Panc1 (cell line): ENCODE results near the gene PRTN3. TPM values are rescaled to one million over a fixed set of nuclear protein-coding genes. Genes with fewer than 3 reads are reported as not detected.
"Not testable (repeated sequence)": the region's sequence is repeated elsewhere in the genome, so short reads cannot be mapped to it uniquely, and the experiment has no call there.

Experiments used
- ATAC-seq: fragments of 200-7000 bp; cut with Tn5 transposase; 2 replicates; pipeline ENCODE4 v1.9.1; 2020; ENCODE audit warnings: mild to moderate bottlenecking, moderate library complexity
- BruUV-seq: library from RNA; stranded (reverse); fragments of 400-500 nt; replicated peaks from 2 replicates; lab custom pipeline; 2021; lab: Mats Ljungman, UMichigan
- CTCF ChIA-PET: fragments of 300-600 bp; sonication (Branson Sonifier 250); formaldehyde crosslinking; loops from one replicate; lab custom pipeline; 2022; ENCODE audit warnings: antibody characterized with exemption; lab: Charles Lee
- POLR2A ChIA-PET: fragments of 300-600 bp; sonication (Branson Sonifier 250); formaldehyde crosslinking; loops from one replicate; lab custom pipeline; 2022; ENCODE audit warnings: antibody characterized with exemption; lab: Charles Lee
- DNase-seq: peaks from one replicate; pipeline ENCODE4 v3.0.0-alpha.2; 2010; ENCODE audit warnings: low read depth, low spot score
- H3K27ac ChIP-seq: 2 replicates; pipeline ENCODE4 v1.5.1; 2011; ENCODE audit warnings: mild to moderate bottlenecking, low read length, inconsistent platforms
- H3K27me3 ChIP-seq: fragments of 200-500 bp; sonication (Bioruptor generic); 2 replicates; pipeline ENCODE4 v1.6.0; 2014; ENCODE audit warnings: low read length, inconsistent platforms; ENCODE audit not compliant: control insufficient read depth, insufficient read depth
- H3K36me3 ChIP-seq: fragments of 200-500 bp; sonication (Bioruptor generic); 2 replicates; pipeline ENCODE4 v1.5.1; 2014; ENCODE audit warnings: inconsistent platforms, mild to moderate bottlenecking, low read length, moderate library complexity; ENCODE audit not compliant: control insufficient read depth, insufficient read depth
- H3K4me1 ChIP-seq: 2 replicates; pipeline ENCODE4 v1.5.1; 2011; ENCODE audit warnings: inconsistent platforms, mild to moderate bottlenecking, low read length, moderate library complexity; ENCODE audit not compliant: control insufficient read depth, insufficient read depth
- H3K4me3 ChIP-seq, 2 experiments: 2 replicates each; pipeline ENCODE4 v1.5.1; 2011 to 2012; ENCODE audit warnings: low read depth in 2 of 2, low read length in 2 of 2, mild to moderate bottlenecking in 2 of 2, inconsistent platforms in 1 of 2, moderate library complexity in 1 of 2
- H3K9me3 ChIP-seq: fragments of 200-500 bp; sonication (Bioruptor generic); 2 replicates; pipeline ENCODE4 v1.5.1; 2014; ENCODE audit warnings: low read depth, mild to moderate bottlenecking, inconsistent platforms, low read length, moderate library complexity; ENCODE audit not compliant: control insufficient read depth, insufficient read depth
- POLR2AphosphoS5 ChIP-seq: IDR thresholded peaks from 2 replicates; pipeline ENCODE4 v1.6.1; 2012; ENCODE audit warnings: mild to moderate bottlenecking, low read depth, low read length, moderate library complexity
- REST ChIP-seq, 2 experiments: IDR thresholded peaks; 2 replicates each; pipeline ENCODE4 v1.6.1; 2011 to 2012; ENCODE audit warnings: low read depth in 2 of 2, control low read depth in 1 of 2, low read length in 1 of 2, mild to moderate bottlenecking in 1 of 2, moderate library complexity in 1 of 2; ENCODE audit not compliant: insufficient read depth in 1 of 2
- SIN3A ChIP-seq: IDR thresholded peaks from 2 replicates; pipeline ENCODE4 v1.6.1; 2012; ENCODE audit warnings: low read depth, mild to moderate bottlenecking, low read length, moderate library complexity, borderline replicate concordance; ENCODE audit not compliant: insufficient read depth
- TCF7L2 ChIP-seq: IDR thresholded peaks from 2 replicates; pipeline ENCODE4 v1.6.1; 2011; ENCODE audit warnings: mild to moderate bottlenecking, low read depth, low read length, inconsistent platforms
- in situ Hi-C: cut with HindIII; loops from 2 replicates; pipeline ENCODE4 v1.10.0; 2016; ENCODE audit warnings: low sequenced_read_pairs, low pct_unique_long_range_greater_than_20kb
- intact Hi-C: fragments of 100-400 bp; cut with micrococcal nuclease; formaldehyde crosslinking; loops from one replicate; pipeline ENCODE4 v1.10.0; 2022; ENCODE audit not compliant: unreplicated experiment
- total RNA-seq: library from RNA; stranded (reverse); gene quantifications from one replicate; pipeline ENCODE4 v1.2.1, GENCODE V29; 2021; ENCODE audit not compliant: unreplicated experiment
- TF ChIP-seq, protein P1 (sequence below): fragments of 450-650 bp; IDR thresholded peaks from 2 replicates; pipeline ENCODE4 v1.5.1; 2017; ENCODE audit warnings: mild to moderate bottlenecking

The PRTN3 gene
- total RNA-seq, 1 experiment from 2014 or later = 1.5 TPM

GRCh38 chr19:845707-846521, 5.1 kb downstream of the PRTN3 start:
- no peak for DNase-seq
- Histone ChIP-seq H3K27ac (no peak overlapping the region), H3K4me3 (no peak overlapping the region), H3K27me3 (no peaks in the 10 kb centered on the region), H3K36me3 (no peaks in the 10 kb centered on the region), H3K4me1 (peaks cover 7% of the 10 kb centered on the region), H3K9me3 (no peaks in the 10 kb centered on the region)
- no TSS peak for BruUV-seq
- in situ Hi-C loops = no loop called here
- TF ChIP-seq REST (IDR thresholded peaks at IDR 0.05; ENCODE audit: insufficient read depth in 1 of 2, low read depth in 2 of 2, low read length in 1 of 2) (no peak; a peak in 1 of 4 replicates), POLR2AphosphoS5 (no peak), TCF7L2 (no peak), SIN3A (no peak)
- TF ChIP-seq, protein P1, sequence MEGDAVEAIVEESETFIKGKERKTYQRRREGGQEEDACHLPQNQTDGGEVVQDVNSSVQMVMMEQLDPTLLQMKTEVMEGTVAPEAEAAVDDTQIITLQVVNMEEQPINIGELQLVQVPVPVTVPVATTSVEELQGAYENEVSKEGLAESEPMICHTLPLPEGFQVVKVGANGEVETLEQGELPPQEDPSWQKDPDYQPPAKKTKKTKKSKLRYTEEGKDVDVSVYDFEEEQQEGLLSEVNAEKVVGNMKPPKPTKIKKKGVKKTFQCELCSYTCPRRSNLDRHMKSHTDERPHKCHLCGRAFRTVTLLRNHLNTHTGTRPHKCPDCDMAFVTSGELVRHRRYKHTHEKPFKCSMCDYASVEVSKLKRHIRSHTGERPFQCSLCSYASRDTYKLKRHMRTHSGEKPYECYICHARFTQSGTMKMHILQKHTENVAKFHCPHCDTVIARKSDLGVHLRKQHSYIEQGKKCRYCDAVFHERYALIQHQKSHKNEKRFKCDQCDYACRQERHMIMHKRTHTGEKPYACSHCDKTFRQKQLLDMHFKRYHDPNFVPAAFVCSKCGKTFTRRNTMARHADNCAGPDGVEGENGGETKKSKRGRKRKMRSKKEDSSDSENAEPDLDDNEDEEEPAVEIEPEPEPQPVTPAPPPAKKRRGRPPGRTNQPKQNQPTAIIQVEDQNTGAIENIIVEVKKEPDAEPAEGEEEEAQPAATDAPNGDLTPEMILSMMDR = no peak
- CTCF ChIA-PET = no interaction called here
- no peak for ATAC-seq
- POLR2A ChIA-PET = no interaction called here
- intact Hi-C loops = no loop called here

DNA sequence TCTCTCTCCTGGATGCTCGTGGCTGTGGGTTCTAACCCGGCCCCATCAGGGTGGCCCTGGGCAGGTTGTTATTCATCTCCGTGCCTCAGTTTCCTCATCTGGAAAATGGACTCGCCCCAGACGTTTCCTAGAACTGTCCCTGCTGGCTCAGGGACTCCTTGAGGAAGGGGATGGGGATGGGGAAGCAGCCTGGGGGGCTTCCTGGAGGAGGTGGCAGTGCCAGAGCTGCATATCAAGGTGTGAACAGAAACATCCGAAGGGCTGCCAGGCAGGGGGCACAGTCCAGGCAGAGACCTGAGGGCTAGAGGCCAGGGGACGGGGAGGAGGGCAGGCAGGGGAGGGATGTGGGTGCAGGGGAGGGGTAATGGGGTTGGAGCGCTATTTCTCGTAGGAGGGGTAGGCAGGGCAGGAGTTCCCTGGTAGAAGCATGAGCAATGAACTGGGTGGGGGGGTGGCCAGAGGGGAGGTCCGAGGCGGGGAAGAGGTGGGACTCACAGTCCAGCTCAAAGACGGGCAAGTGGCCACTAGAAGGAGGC, 7.7 kb downstream of the PRTN3 start:
- no peaks in the 10 kb centered on the region for H3K27me3 ChIP-seq
- POLR2A ChIA-PET = no interaction called here
- H3K9me3 ChIP-seq = no peaks in the 10 kb centered on the region
- intact Hi-C loops (no loop called here), in situ Hi-C loops (no loop called here)
- no peak overlapping the region for H3K27ac ChIP-seq
- no peak for TF ChIP-seq POLR2AphosphoS5
- no peak for TF ChIP-seq TCF7L2
- TF ChIP-seq SIN3A = no peak
- TF ChIP-seq, protein P1 = no peak
- TF ChIP-seq REST (IDR thresholded peaks at IDR 0.05; ENCODE audit: insufficient read depth in 1 of 2, low read depth in 2 of 2, low read length in 1 of 2) = no peak
- peaks cover 11% of the 10 kb centered on the region for H3K4me1 ChIP-seq
- H3K4me3 ChIP-seq = no peak overlapping the region
- DNase-seq (no peak), ATAC-seq (no peak)
- H3K36me3 ChIP-seq = no peaks in the 10 kb centered on the region
- BruUV-seq = no TSS peak
- CTCF ChIA-PET = interaction anchor here (0.6 to 0.7 kb wide), 3 partner anchors 42 to 79 kb away, joined by 3 to 7 read pairs (median 5); no protein-coding TSS in a partner anchor

- ATAC-seq, H3K27me3 ChIP-seq, intact Hi-C loops, in situ Hi-C loops, DNase-seq, H3K9me3 ChIP-seq, POLR2A ChIA-PET, H3K4me3 ChIP-seq, BruUV-seq, H3K27ac ChIP-seq, H3K36me3 ChIP-seq: not testable (repeated sequence)
- H3K4me1 ChIP-seq = peaks cover 11% of the 10 kb centered on the region
- CTCF ChIA-PET = interaction anchor here (0.6 to 0.8 kb wide), 3 partner anchors 61 to 168 kb away, joined by 3 to 13 read pairs (median 4); no protein-coding TSS in a partner anchor
Measured at GRCh38 chr19:849195-849594, 8.4 kb downstream of the PRTN3 start.
